ENCODE results near the gene MTHFD2L.

GRCh38 chr4:74174941-74175340 lies 17.0 kb downstream of the MTHFD2L start:
- TF ChIP-seq POLR2A (IDR thresholded peaks at IDR 0.05; ENCODE audit: low read length) (no peak), GATA1 (IDR thresholded peaks at IDR 0.05; ENCODE audit: low read depth, low read length) (no peak)
